Neutrophil (primary cell): ENCODE results near the gene TPCN1.

Source experiments
- H3K27ac ChIP-seq: fragments of 200-600 bp; sonication (generic); 2 replicates; pipeline ENCODE4 v1.5.1; 2016; ENCODE audit warnings: mild to moderate bottlenecking, moderate library complexity
- H3K27me3 ChIP-seq: fragments of 200-600 bp; sonication (generic); 2 replicates; pipeline ENCODE4 v1.6.0; 2016; ENCODE audit warnings: mild to moderate bottlenecking
- H3K36me3 ChIP-seq: fragments of 200-600 bp; sonication (generic); 2 replicates; pipeline ENCODE4 v1.5.1; 2017
- H3K4me1 ChIP-seq, 2 experiments: fragments of 200-600 bp in 1 of 2; sonication (generic) in 1 of 2; 1 replicate in 1 of 2; 2 replicates in 1 of 2; pipeline versions ENCODE4 v1.5.1 to v1.6.1; 2013 to 2016; ENCODE audit warnings: low read depth in 1 of 2, low read length in 1 of 2, mild to moderate bottlenecking in 1 of 2, moderate library complexity in 1 of 2; ENCODE audit not compliant: control insufficient read depth in 1 of 2, insufficient read depth in 1 of 2
- H3K4me3 ChIP-seq, 2 experiments: fragments of 200-600 bp in 1 of 2; sonication (generic) in 1 of 2; 1 replicate in 1 of 2; 2 replicates in 1 of 2; pipeline ENCODE4 v1.5.1; 2013 to 2016; ENCODE audit warnings: low read depth in 1 of 2, low read length in 1 of 2, mild to moderate bottlenecking in 1 of 2, moderate library complexity in 1 of 2
- H3K9me3 ChIP-seq: fragments of 200-600 bp; sonication (generic); 2 replicates; pipeline ENCODE4 v1.5.1; 2016
- CTCF ChIP-seq: fragments of 200-600 bp; sonication (generic); IDR thresholded peaks from 2 replicates; pipeline ENCODE4 v1.5.1; 2016; ENCODE audit warnings: antibody characterized with exemption

Gene TPCN1

GRCh38 chr12:113334786-113335539 is 113.7 kb downstream of the TPCN1 start, which contains the start of gene SLC8B1:
SLC8B1 (minus strand) TSS chr12:113335109; CDS start chr12:113332878, 2,231 bp downstream.
- H3K4me3 ChIP-seq: peak within 1 kb of the TSS; percentile 93 to 94
- no peaks in the 10 kb centered on the region for H3K27me3 ChIP-seq
- peak within 1 kb of the TSS; percentile 88 for H3K27ac ChIP-seq
- no peaks in the 10 kb centered on the region for H3K9me3 ChIP-seq
- H3K4me1 ChIP-seq: peaks cover 40 to 46% of the 10 kb centered on the region in 2 experiments
- TF ChIP-seq CTCF: no peak
- peaks cover 17% of the 10 kb centered on the region for H3K36me3 ChIP-seq

GRCh38 chr12:113339540-113339939 is 118.3 kb downstream of the TPCN1 start:
- Histone ChIP-seq H3K4me1 (peaks cover 8 to 17% of the 10 kb centered on the region in 2 experiments), H3K9me3 (no peaks in the 10 kb centered on the region), H3K27ac (no peak overlapping the region), H3K36me3 (no peaks in the 10 kb centered on the region), H3K4me3 (no peak overlapping the region), H3K27me3 (no peaks in the 10 kb centered on the region)
- no peak for TF ChIP-seq CTCF

GRCh38 chr12:113340061-113340460 is 118.8 kb downstream of the TPCN1 start:
- Histone ChIP-seq H3K27ac (no peak overlapping the region), H3K36me3 (no peaks in the 10 kb centered on the region), H3K4me1 (peaks cover 5 to 12% of the 10 kb centered on the region in 2 experiments), H3K4me3 (no peak overlapping the region), H3K9me3 (no peaks in the 10 kb centered on the region), H3K27me3 (no peaks in the 10 kb centered on the region)
- no peak for TF ChIP-seq CTCF

GRCh38 chr12:113341535-113341934 is 120.3 kb downstream of the TPCN1 start:
- no peak for TF ChIP-seq CTCF
- Histone ChIP-seq H3K4me3 (no peak overlapping the region), H3K27ac (no peak overlapping the region), H3K9me3 (no peaks in the 10 kb centered on the region), H3K4me1 (no peaks in the 10 kb centered on the region), H3K27me3 (no peaks in the 10 kb centered on the region), H3K36me3 (no peaks in the 10 kb centered on the region)

GRCh38 chr12:113345318-113345717 is 124.1 kb downstream of the TPCN1 start:
- Histone ChIP-seq H3K4me3 (no peak overlapping the region), H3K27me3 (no peaks in the 10 kb centered on the region), H3K4me1 (no peaks in the 10 kb centered on the region), H3K27ac (no peak overlapping the region), H3K9me3 (no peaks in the 10 kb centered on the region), H3K36me3 (no peaks in the 10 kb centered on the region)
- TF ChIP-seq CTCF: no peak
